OCI-LY7 (cell line): ENCODE results near the gene TMPRSS15.

Experiments
- CTCF ChIP-seq: fragments of 200-600 bp; sonication (generic); conservative IDR thresholded peaks from 2 replicates; pipeline ENCODE4 v1.5.1; 2014; ENCODE audit warnings: mild to moderate bottlenecking, antibody characterized with exemption, low read length, moderate library complexity, mixed read lengths
- EZH2phosphoT487 ChIP-seq: fragments of 200-600 bp; sonication (generic); IDR thresholded peaks from 2 replicates; pipeline ENCODE4 v1.6.1; 2018; ENCODE audit warnings: low read depth, borderline replicate concordance, mild to moderate bottlenecking, mixed run types, antibody characterized with exemption, low read length, moderate library complexity, mixed read lengths

GRCh38 chr21:18220498-18220897 lies 183.1 kb downstream of the TMPRSS15 start:
- no peak for TF ChIP-seq CTCF
- TF ChIP-seq EZH2phosphoT487, result no peak
